ENCODE data around the gene MC1R.

- TF ChIP-seq CTCF (IDR thresholded peaks at IDR 0.05) = no peak
- no peak for TF ChIP-seq POLR2A (IDR thresholded peaks at IDR 0.05)
Observed at GRCh38 chr16:89906140-89907025, 12.3 kb upstream of the MC1R start.

Measured in prostate gland (tissue), 2 donors.